B cell (primary cell): Measurements from ENCODE around the gene TMBIM1. TPM values are rescaled to one million over a fixed set of nuclear protein-coding genes. Genes with fewer than 3 reads are reported as not detected.

Experiments
- ATAC-seq: fragments of 200-7000 bp; cut with Tn5 transposase; one replicate; pipeline ENCODE4 v1.10.0; 2021; ENCODE audit warnings: low read depth, mild to moderate bottlenecking, moderate number of reproducible peaks, moderate library complexity
- CTCF ChIA-PET: fragments of 350-600 bp; sonication (Branson Sonifier 250); formaldehyde crosslinking; loops from one replicate; lab custom pipeline; 2021; ENCODE audit warnings: antibody characterized with exemption, inconsistent platforms; lab: Charles Lee
- POLR2A ChIA-PET: fragments of 350-600 bp; sonication (Branson Sonifier 250); formaldehyde crosslinking; loops from one replicate; lab custom pipeline; 2021; ENCODE audit warnings: antibody characterized with exemption; lab: Charles Lee
- DNase-seq: peaks from one replicate; pipeline ENCODE4 v3.0.0; 2013
- H2AFZ ChIP-seq: 2 replicates; pipeline ENCODE4 v1.6.1; 2012; ENCODE audit warnings: mild to moderate bottlenecking, low read depth, low read length; ENCODE audit not compliant: insufficient read depth, poor library complexity, severe bottlenecking
- H3K27ac ChIP-seq, 2 donors: 1 replicate in 1 of 2; 2 replicates in 1 of 2; pipeline ENCODE4 v1.5.1; 2012 to 2013; ENCODE audit warnings: low read length in 2 of 2, mild to moderate bottlenecking in 2 of 2, moderate library complexity in 1 of 2
- H3K27me3 ChIP-seq, 4 experiments: fragments of 200-600 bp in 1 of 4; sonication (generic) in 1 of 4; replicated peaks in 1 of 4; 1 replicate in 2 of 4; 2 replicates in 2 of 4; pipeline versions ENCODE4 v1.6.1 to v1.7.0; 2013 to 2016; ENCODE audit warnings: low read length in 3 of 4, mild to moderate bottlenecking in 2 of 4, mixed read lengths in 1 of 4, moderate library complexity in 1 of 4; ENCODE audit not compliant: insufficient read depth in 4 of 4, control insufficient read depth in 3 of 4; ENCODE audit errors: control extremely low read depth in 1 of 4
- H3K36me3 ChIP-seq, 2 experiments: replicated peaks in 1 of 2; 1 replicate in 1 of 2; 2 replicates in 1 of 2; pipeline versions ENCODE4 v1.6.1 to v1.7.1; 2013; ENCODE audit warnings: low read length in 1 of 2; ENCODE audit not compliant: insufficient read depth in 2 of 2, control insufficient read depth in 1 of 2; ENCODE audit errors: control extremely low read depth in 1 of 2, extremely low read depth in 1 of 2
- H3K4me1 ChIP-seq, 2 donors: fragments of 200-600 bp in 1 of 2; sonication (generic) in 1 of 2; 1 replicate in 1 of 2; 2 replicates in 1 of 2; pipeline versions ENCODE4 v1.5.1 to v1.6.1; 2013 to 2017; ENCODE audit warnings: low read length in 2 of 2; ENCODE audit not compliant: control insufficient read depth in 2 of 2, insufficient read depth in 2 of 2
- H3K4me2 ChIP-seq: replicated peaks from 2 replicates; pipeline ENCODE3; 2012; ENCODE audit warnings: mild to moderate bottlenecking, low read depth, low read length; ENCODE audit not compliant: poor library complexity, severe bottlenecking
- H3K4me3 ChIP-seq, 5 experiments: fragments of 200-600 bp in 1 of 5; sonication (generic) in 1 of 5; 1 replicate in 3 of 5; 2 replicates in 2 of 5; pipeline versions ENCODE4 v1.5.1 to v1.7.0; 2011 to 2016; ENCODE audit warnings: low read length in 4 of 5, mild to moderate bottlenecking in 4 of 5, low read depth in 2 of 5, control low read depth in 1 of 5, moderate library complexity in 1 of 5; ENCODE audit not compliant: insufficient read depth in 1 of 5; ENCODE audit errors: control extremely low read depth in 1 of 5, extremely low read depth in 1 of 5
- H3K79me2 ChIP-seq: fragments of 200-600 bp; sonication (generic); one replicate; pipeline ENCODE4 v1.6.0; 2016; ENCODE audit warnings: low read length; ENCODE audit not compliant: control insufficient read depth, insufficient read depth
- H3K9ac ChIP-seq: fragments of 200-600 bp; sonication (generic); 2 replicates; pipeline ENCODE4 v1.6.1; 2017; ENCODE audit warnings: mild to moderate bottlenecking, low read length, moderate library complexity
- H3K9me3 ChIP-seq, 3 donors: one replicate each; pipeline versions ENCODE4 v1.6.1 to v1.7.1; 2013; ENCODE audit warnings: low read length in 2 of 3; ENCODE audit not compliant: control insufficient read depth in 2 of 3, insufficient read depth in 1 of 3; ENCODE audit errors: control extremely low read depth in 1 of 3
- H4K20me1 ChIP-seq: 2 replicates; pipeline ENCODE4 v1.6.0; 2012; ENCODE audit warnings: mild to moderate bottlenecking, low read length; ENCODE audit not compliant: insufficient read depth, control insufficient read depth, poor library complexity, severe bottlenecking
- H3K27ac Mint-ChIP-seq: one replicate; pipeline ENCODE4 v1.8.0; 2021; ENCODE audit warnings: mixed read lengths
- H3K27me3 Mint-ChIP-seq: one replicate; pipeline ENCODE4 v1.8.0; 2021; ENCODE audit warnings: mixed read lengths
- H3K4me1 Mint-ChIP-seq: one replicate; pipeline ENCODE4 v1.8.0; 2021; ENCODE audit warnings: mixed read lengths
- H3K4me3 Mint-ChIP-seq: one replicate; pipeline ENCODE4 v1.8.0; 2021; ENCODE audit warnings: mixed read lengths
- H3K9me3 Mint-ChIP-seq: one replicate; pipeline ENCODE4 v1.8.0; 2022; ENCODE audit warnings: mixed read lengths; ENCODE audit not compliant: insufficient read depth
- CTCF ChIP-seq: fragments of 200-600 bp; IDR thresholded peaks from one replicate; pipeline ENCODE4 v1.8.0; 2022; ENCODE audit warnings: antibody characterized with exemption, mild to moderate bottlenecking
- EZH2 ChIP-seq: IDR thresholded peaks from 2 replicates; pipeline ENCODE4 v1.6.1; 2012; ENCODE audit warnings: borderline replicate concordance, low read depth, mild to moderate bottlenecking, moderate library complexity, low read length; ENCODE audit not compliant: insufficient read depth, poor library complexity, severe bottlenecking
- WGBS: methylation state at CpG from one replicate; pipeline ENCODE4 v1.1.5; 2013; ENCODE audit warnings: missing lambda C conversion rate; ENCODE audit not compliant: insufficient coverage; 5-methylcytosine and 5-hydroxymethylcytosine counted together
- intact Hi-C: fragments of 100-400 bp; cut with micrococcal nuclease; formaldehyde crosslinking; loops from one replicate; pipeline ENCODE4 v1.10.0; 2022
- polyA plus RNA-seq: library from polyadenylated mRNA; depleted of rRNA; stranded (reverse); fragments of >200 nt; gene quantifications from 2 replicates; pipeline ENCODE4 v1.2.3, GENCODE V29; 2012
- total RNA-seq, 2 donors: library from RNA; stranded (reverse); fragments of 120-200 nt in 1 of 2; gene quantifications; 1 replicate in 1 of 2; 2 replicates in 1 of 2; pipeline versions ENCODE4 v1.2.3 to v1.2.4, GENCODE V29; 2013 to 2022

The TMBIM1 gene
- total and polyA plus RNA-seq, 2 donors (not counting 1 experiment from before 2014, with no cell fraction given) = 68.7 to 137 TPM

DNA sequence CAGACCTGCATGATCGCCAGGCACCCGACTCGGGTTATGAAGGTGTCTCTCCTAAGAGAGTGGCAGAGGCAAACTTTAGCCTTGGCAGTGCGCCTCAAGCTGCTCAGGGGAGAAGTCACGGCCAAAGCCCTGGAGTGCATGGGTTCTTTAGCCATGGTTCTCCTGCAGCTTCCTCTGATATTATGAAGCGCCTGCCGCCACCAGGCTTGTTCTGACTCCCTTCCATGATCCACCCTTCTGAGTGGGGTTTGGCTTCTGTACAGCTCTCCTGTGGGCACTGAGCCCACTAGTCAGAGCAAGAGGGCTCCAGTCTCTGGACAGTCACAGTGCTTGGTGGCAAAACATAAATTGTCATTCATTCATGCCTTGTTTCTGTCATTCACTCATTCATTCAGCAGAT is 25.9 kb upstream of the TMBIM1 start:
- Histone ChIP-seq H3K27ac (no peak overlapping the region), H3K27me3 (no peaks in the 10 kb centered on the region), H3K79me2 (no peaks in the 10 kb centered on the region), H3K4me1 (peaks cover 25 to 30% of the 10 kb centered on the region in 2 donors), H3K36me3 (no peaks in the 10 kb centered on the region), H3K9ac (no peak overlapping the region), H4K20me1 (no peaks in the 10 kb centered on the region), H3K9me3 (no peaks in the 10 kb centered on the region), H2AFZ (no peak overlapping the region), H3K4me3 (no peak overlapping the region), H3K4me2 (no peak overlapping the region)
- ATAC-seq (no peak), DNase-seq (no peak)
- Mint-ChIP-seq H3K27ac (no peak overlapping the region), H3K27me3 (no peaks in the 10 kb centered on the region), H3K9me3 (no peaks in the 10 kb centered on the region), H3K4me3 (no peak overlapping the region), H3K4me1 (peaks cover 35% of the 10 kb centered on the region)
- intact Hi-C loops = no loop called here
- WGBS = 96% methylated on average over 6 of the region's 7 CpGs
- ChIA-PET CTCF (no interaction called here), POLR2A (no interaction called here)
- TF ChIP-seq EZH2 (no peak), CTCF (no peak)

- no peaks in the 10 kb centered on the region for H3K9me3 ChIP-seq
- 82% methylated on average over 2 of the region's 4 CpGs for WGBS
- Mint-ChIP-seq H3K9me3 (no peaks in the 10 kb centered on the region), H3K4me3 (no peak overlapping the region), H3K4me1 (peaks cover 34% of the 10 kb centered on the region), H3K27ac (no peak overlapping the region), H3K27me3 (no peaks in the 10 kb centered on the region)
- H3K4me2 ChIP-seq = no peak overlapping the region
- DNase-seq (no peak), ATAC-seq (no peak)
- no peaks in the 10 kb centered on the region for H4K20me1 ChIP-seq
- no peaks in the 10 kb centered on the region for H3K36me3 ChIP-seq
- H3K79me2 ChIP-seq = no peaks in the 10 kb centered on the region
- no peaks in the 10 kb centered on the region for H3K27me3 ChIP-seq
- TF ChIP-seq CTCF (no peak), EZH2 (no peak)
- intact Hi-C loops = no loop called here
- no peak overlapping the region for H3K4me3 ChIP-seq
- H2AFZ ChIP-seq = no peak overlapping the region
- no peak overlapping the region for H3K9ac ChIP-seq
- H3K27ac ChIP-seq = no peak overlapping the region
- peaks cover 25 to 30% of the 10 kb centered on the region in 2 donors for H3K4me1 ChIP-seq
- ChIA-PET CTCF (interaction anchor here (1.6 kb wide), 1 partner anchor 16 kb away, joined by 8 read pairs; no protein-coding TSS in a partner anchor), POLR2A (no interaction called here)
Observed at GRCh38 chr2:218317835-218318234, 25.5 kb upstream of the TMBIM1 start.
